ENCODE data around the gene PDE4C.

Gene PDE4C

GRCh38 chr19:18270326-18270725, 44.1 kb upstream of the PDE4C start:
- TF ChIP-seq CTCF (IDR thresholded peaks at IDR 0.05; ENCODE audit: borderline replicate concordance, control extremely low read depth, extremely low read depth, insufficient read depth, missing control alignments) = no peak
- in situ Hi-C loops (cut with MboI; ENCODE audit: low sequenced_read_pairs, unreplicated experiment) = no loop called here

DNA sequence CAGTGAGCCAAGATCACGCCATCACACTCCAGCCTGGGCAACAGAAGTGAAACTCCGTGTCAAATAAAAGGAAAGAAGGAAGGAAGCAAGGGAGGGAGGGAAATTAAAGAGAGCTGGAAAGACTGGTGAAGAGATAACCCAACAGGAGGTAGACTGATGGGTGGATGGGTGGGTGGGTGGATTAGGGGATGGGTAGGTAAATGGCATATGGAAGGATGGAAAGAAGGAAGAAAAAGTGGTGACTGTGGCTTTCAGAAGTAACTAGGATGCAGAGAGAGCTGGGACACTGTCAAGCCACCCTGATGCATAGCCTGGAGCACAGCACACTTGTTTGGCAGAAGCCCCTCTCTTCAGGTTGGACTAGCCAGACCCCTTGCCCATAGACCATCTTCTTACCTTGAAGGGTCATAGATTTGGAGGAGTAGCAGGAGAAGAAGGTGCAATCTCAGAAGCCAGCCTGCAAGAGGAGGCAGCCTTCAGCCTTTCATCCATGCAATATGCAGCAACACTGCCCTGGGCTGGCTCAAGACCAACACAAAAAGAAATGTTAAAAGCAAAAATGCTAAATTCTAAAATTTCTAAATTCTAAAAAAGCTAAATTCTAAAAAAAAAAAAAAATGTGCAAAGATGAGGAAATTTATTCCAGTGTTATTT, 43.0 kb upstream of the PDE4C start:
- no peak for DNase-seq (ENCODE audit: low spot score)
- in situ Hi-C loops (cut with MboI; ENCODE audit: low sequenced_read_pairs, unreplicated experiment) = no loop called here
- no peak for TF ChIP-seq CTCF (IDR thresholded peaks at IDR 0.05; ENCODE audit: borderline replicate concordance, control extremely low read depth, extremely low read depth, insufficient read depth, missing control alignments)

More at GRCh38 chr19:18270326-18270725, 44.1 kb upstream of the PDE4C start:
- DNase-seq (ENCODE audit: low spot score) = no peak

GRCh38 chr19:18266771-18267686, 40.8 kb upstream of the PDE4C start:
- no peak for DNase-seq (ENCODE audit: low spot score)
- in situ Hi-C loops (cut with MboI; ENCODE audit: low sequenced_read_pairs, unreplicated experiment) = no loop called here
- no peak for TF ChIP-seq CTCF (IDR thresholded peaks at IDR 0.05; ENCODE audit: borderline replicate concordance, control extremely low read depth, extremely low read depth, insufficient read depth, missing control alignments)

GRCh38 chr19:18265582-18265981, 39.3 kb upstream of the PDE4C start:
- no peak for DNase-seq (ENCODE audit: low spot score)
- in situ Hi-C loops (cut with MboI; ENCODE audit: low sequenced_read_pairs, unreplicated experiment) = no loop called here

DNA sequence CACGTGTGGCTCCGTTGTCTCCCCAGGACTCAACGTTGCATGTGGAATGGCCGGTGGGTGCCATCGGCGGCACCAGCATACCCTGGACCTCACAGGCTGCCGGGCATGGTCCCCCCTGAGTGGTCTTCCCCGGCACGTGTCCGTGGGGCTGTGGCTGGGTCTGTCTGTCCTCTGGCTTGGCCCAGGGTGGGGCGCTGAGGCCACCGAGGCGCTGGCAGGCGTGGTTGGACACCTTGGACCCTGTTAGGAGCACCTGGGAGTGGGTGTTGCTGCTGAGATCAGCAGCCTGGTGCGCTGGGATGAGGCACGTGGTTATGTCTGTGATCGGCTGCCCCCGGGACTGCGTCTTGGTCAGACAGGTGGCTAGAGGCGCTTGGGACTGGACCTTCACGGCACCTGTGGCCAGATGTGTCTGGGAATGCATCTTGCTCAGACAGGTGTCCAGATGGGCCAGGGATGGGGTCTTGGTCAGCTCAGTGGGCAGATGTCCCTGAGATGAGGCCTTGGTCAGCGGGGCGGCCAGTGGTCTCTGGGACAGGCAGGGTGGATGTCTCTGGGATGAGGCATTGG, 38.8 kb upstream of the PDE4C start:
- in situ Hi-C loops (cut with MboI; ENCODE audit: low sequenced_read_pairs, unreplicated experiment) = no loop called here
- no peak for TF ChIP-seq CTCF (IDR thresholded peaks at IDR 0.05; ENCODE audit: borderline replicate concordance, control extremely low read depth, extremely low read depth, insufficient read depth, missing control alignments)
- DNase-seq (ENCODE audit: low spot score) = no peak

More at GRCh38 chr19:18265582-18265981, 39.3 kb upstream of the PDE4C start:
- TF ChIP-seq CTCF (IDR thresholded peaks at IDR 0.05; ENCODE audit: borderline replicate concordance, control extremely low read depth, extremely low read depth, insufficient read depth, missing control alignments) = no peak

DNA sequence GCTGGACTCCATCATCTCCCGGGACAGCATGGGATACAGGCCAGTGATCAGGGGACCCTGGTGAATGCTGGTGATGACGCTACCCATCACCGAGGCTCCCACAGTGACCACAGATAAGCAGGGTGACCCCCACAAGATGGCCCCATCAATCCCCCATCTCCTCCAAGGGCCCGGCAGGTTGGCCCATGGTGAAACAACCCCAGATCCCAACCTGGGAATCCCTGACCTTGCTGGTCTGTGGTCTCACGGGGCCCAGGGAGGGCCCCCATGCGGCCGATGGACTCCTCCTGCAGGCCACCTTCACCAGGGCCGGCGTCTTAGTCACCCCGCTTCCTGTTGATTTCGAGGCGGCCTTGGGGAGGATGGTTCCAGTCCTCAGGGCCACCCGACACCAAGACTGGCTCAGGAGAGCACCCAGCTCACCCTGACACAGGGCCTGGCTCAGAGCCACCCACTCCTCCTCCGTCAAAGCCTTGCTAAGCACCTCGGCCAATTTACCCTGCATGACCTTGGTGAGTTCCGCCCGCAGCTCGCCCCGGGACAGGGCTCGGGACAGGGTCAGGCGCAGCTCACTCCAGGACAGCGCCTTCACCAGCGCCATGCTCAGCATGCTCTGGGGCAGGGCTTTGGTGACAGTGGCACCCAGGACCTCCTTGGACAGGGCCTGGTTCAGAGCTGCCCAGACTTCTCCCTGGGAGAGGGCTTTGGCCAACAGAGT, 38.1 kb upstream of the PDE4C start:
- in situ Hi-C loops (cut with MboI; ENCODE audit: low sequenced_read_pairs, unreplicated experiment) = no loop called here
- DNase-seq (ENCODE audit: low spot score) = no peak
- TF ChIP-seq CTCF (IDR thresholded peaks at IDR 0.05; ENCODE audit: borderline replicate concordance, control extremely low read depth, extremely low read depth, insufficient read depth, missing control alignments) = no peak
